Lung (tissue), 12 donors: Measurements from ENCODE around the gene NCAPG2. TPM values are rescaled to one million over a fixed set of nuclear protein-coding genes. Genes with fewer than 3 reads are reported as not detected.

ENCODE experiments used
- ATAC-seq: fragments of 200-7000 bp; cut with Tn5 transposase; one replicate; pipeline ENCODE4 v1.9.1; 2020; ENCODE audit warnings: moderate number of reproducible peaks; ENCODE audit not compliant: insufficient read depth, low FRiP score
- DNase-seq, 3 donors: peaks; one replicate each; pipeline ENCODE4 v3.0.0-alpha.2; 2013 to 2017
- H3K27ac ChIP-seq, 2 donors: one replicate each; pipeline ENCODE4 v1.5.1; 2013; ENCODE audit warnings: mild to moderate bottlenecking in 2 of 2, moderate library complexity in 2 of 2, control low read depth in 1 of 2, inconsistent platforms in 1 of 2, low read depth in 1 of 2, low read length in 1 of 2
- H3K27me3 ChIP-seq, 3 donors: one replicate each; pipeline ENCODE4 v1.5.1; 2013; ENCODE audit warnings: low read length in 2 of 3; ENCODE audit not compliant: control insufficient read depth in 3 of 3, insufficient read depth in 3 of 3
- H3K36me3 ChIP-seq, 4 donors: one replicate each; pipeline ENCODE4 v1.5.1; 2013; ENCODE audit warnings: low read length in 4 of 4, mild to moderate bottlenecking in 1 of 4, moderate library complexity in 1 of 4; ENCODE audit not compliant: control insufficient read depth in 4 of 4, insufficient read depth in 4 of 4
- H3K4me1 ChIP-seq, 5 donors: one replicate each; pipeline ENCODE4 v1.5.1; 2013; ENCODE audit warnings: low read length in 5 of 5, mild to moderate bottlenecking in 2 of 5, moderate library complexity in 1 of 5; ENCODE audit not compliant: control insufficient read depth in 5 of 5, insufficient read depth in 5 of 5
- H3K4me3 ChIP-seq: one replicate; pipeline ENCODE4 v1.5.1; 2013; ENCODE audit warnings: mild to moderate bottlenecking, control low read depth, moderate library complexity
- H3K9ac ChIP-seq, 2 donors: one replicate each; pipeline ENCODE4 v1.5.1; 2013; ENCODE audit warnings: low read length in 2 of 2, control low read depth in 1 of 2; ENCODE audit not compliant: insufficient read depth in 1 of 2
- H3K9me3 ChIP-seq, 4 donors: one replicate each; pipeline ENCODE4 v1.5.1; 2013; ENCODE audit warnings: low read length in 3 of 4, mild to moderate bottlenecking in 1 of 4, moderate library complexity in 1 of 4; ENCODE audit not compliant: control insufficient read depth in 4 of 4, insufficient read depth in 3 of 4
- CTCF ChIP-seq: IDR thresholded peaks from 2 replicates; pipeline ENCODE4 v1.5.1; 2012; ENCODE audit warnings: mild to moderate bottlenecking; ENCODE audit errors: control extremely low read depth, extremely low read depth
- WGBS, 2 donors: extraction: QIAGEN DNeasy Blood & Tissue Kit; methylation state at CpG; one replicate each; pipeline ENCODE4 v1.1.7; 2013; 5-methylcytosine and 5-hydroxymethylcytosine counted together
- polyA plus RNA-seq, 2 donors: library from polyadenylated mRNA; stranded (reverse); fragments of 200-250 nt; gene quantifications; one replicate each; pipeline ENCODE4 v1.2.1, GENCODE V29; 2013
- total RNA-seq, 2 donors: library from RNA; depleted of rRNA in 1 of 2; stranded (reverse); fragments of >200 nt in 1 of 2; gene quantifications; one replicate each; pipeline ENCODE4 v1.2.1, GENCODE V29; 2014 to 2021
- donor health status: control.
- donor health status: control.
- donor health status: Bipolar disorder and iron deficiency.
- donor health status: healthy.
- donor health status: DM: yes; HTN: yes; CAD: no.

The NCAPG2 gene
- total and polyA plus RNA-seq, 4 donors = 2.1 to 13.5 (median 6.9) TPM

GRCh38 chr7:158740657-158741293, 36.2 kb upstream of the NCAPG2 start:
- peaks cover 14 to 47% (median 34%) of the 10 kb centered on the region in 4 donors for H3K36me3 ChIP-seq
- WGBS, 2 donors = 87 to 89% methylated on average over 16 of the region's 16 CpGs
- H3K27ac ChIP-seq = no peak overlapping the region
- H3K4me1 ChIP-seq = peaks cover 0 to 1% (median 0%) of the 10 kb centered on the region in 5 donors
- no peak for DNase-seq
- no peaks in the 10 kb centered on the region for H3K27me3 ChIP-seq
- no peak for ATAC-seq
- no peak overlapping the region for H3K9ac ChIP-seq
- no peak overlapping the region for H3K4me3 ChIP-seq
- no peak for TF ChIP-seq CTCF
- no peaks in the 10 kb centered on the region for H3K9me3 ChIP-seq

- WGBS, 2 donors = 38 to 62% methylated on average over 15 of the region's 15 CpGs
- Histone ChIP-seq H3K27me3 (no peaks in the 10 kb centered on the region), H3K4me1 (peaks cover 0 to 1% (median 0%) of the 10 kb centered on the region in 5 donors), H3K36me3 (peaks cover 11 to 46% (median 35%) of the 10 kb centered on the region in 4 donors), H3K9ac (no peak overlapping the region), H3K27ac (peak overlapping the region in 1 of 2 donors; percentile 41), H3K4me3 (no peak overlapping the region), H3K9me3 (no peaks in the 10 kb centered on the region)
- peak; percentile 29 to 73 (median 56) for DNase-seq
- no peak for TF ChIP-seq CTCF
- peak; percentile 42 for ATAC-seq
Observed at GRCh38 chr7:158740013-158740656, 35.5 kb upstream of the NCAPG2 start.

- ATAC-seq = no peak
Observed at GRCh38 chr7:158738841-158739240, 34.2 kb upstream of the NCAPG2 start.

More at GRCh38 chr7:158738841-158739240, 34.2 kb upstream of the NCAPG2 start:
- H3K4me3 ChIP-seq = no peak overlapping the region
- DNase-seq = no peak
- H3K36me3 ChIP-seq = peaks cover 14 to 51% (median 36%) of the 10 kb centered on the region in 4 donors
- no peaks in the 10 kb centered on the region for H3K9me3 ChIP-seq
- no peak for TF ChIP-seq CTCF
- H3K4me1 ChIP-seq = peaks cover 0 to 1% (median 0%) of the 10 kb centered on the region in 5 donors
- 95 to 96% methylated on average over 15 of the region's 15 CpGs for WGBS, 2 donors
- no peak overlapping the region for H3K9ac ChIP-seq
- H3K27ac ChIP-seq = no peak overlapping the region
- no peaks in the 10 kb centered on the region for H3K27me3 ChIP-seq
